ENCODE data around the gene XPC.

The XPC gene

GRCh38 chr3:14097616-14098391 lies 80.6 kb downstream of the XPC start:
- TF ChIP-seq CTCF (IDR thresholded peaks at IDR 0.05; ENCODE audit: low read depth, low read length), result no peak
- in situ Hi-C loops (cut with HindIII; ENCODE audit: low sequenced_read_pairs), result no loop called here
- no peak for DNase-seq (ENCODE audit: low read depth, low spot score)
- H3K4me3 ChIP-seq (ENCODE audit: low read depth, low read length), result no peak overlapping the region

DNA sequence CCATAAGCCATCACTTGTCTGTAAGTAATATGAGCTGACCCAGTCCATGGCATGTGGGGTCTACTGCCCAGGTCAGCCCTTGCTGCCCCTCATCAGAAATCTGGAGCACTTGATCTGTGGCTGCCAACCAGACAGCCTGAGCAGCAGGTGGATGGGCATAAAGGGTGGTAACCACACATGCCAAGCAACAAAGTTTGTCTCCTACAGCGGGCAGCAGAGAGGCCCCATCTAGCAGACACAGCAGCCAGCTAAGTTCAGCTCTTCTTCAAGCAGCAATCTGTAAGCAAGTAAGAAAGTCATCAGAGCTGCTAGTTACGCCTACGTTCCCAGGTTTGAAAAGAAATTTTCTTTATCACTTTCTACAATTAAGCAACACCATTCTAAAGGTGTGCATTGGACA lies 81.7 kb downstream of the XPC start:
- no peak for DNase-seq (ENCODE audit: low read depth, low spot score)
- no peak overlapping the region for H3K4me3 ChIP-seq (ENCODE audit: low read depth, low read length)
- no peak for TF ChIP-seq CTCF (IDR thresholded peaks at IDR 0.05; ENCODE audit: low read depth, low read length)
- in situ Hi-C loops (cut with HindIII; ENCODE audit: low sequenced_read_pairs), result no loop called here
